ENCODE measurements around the gene PCDHB2.

DNA sequence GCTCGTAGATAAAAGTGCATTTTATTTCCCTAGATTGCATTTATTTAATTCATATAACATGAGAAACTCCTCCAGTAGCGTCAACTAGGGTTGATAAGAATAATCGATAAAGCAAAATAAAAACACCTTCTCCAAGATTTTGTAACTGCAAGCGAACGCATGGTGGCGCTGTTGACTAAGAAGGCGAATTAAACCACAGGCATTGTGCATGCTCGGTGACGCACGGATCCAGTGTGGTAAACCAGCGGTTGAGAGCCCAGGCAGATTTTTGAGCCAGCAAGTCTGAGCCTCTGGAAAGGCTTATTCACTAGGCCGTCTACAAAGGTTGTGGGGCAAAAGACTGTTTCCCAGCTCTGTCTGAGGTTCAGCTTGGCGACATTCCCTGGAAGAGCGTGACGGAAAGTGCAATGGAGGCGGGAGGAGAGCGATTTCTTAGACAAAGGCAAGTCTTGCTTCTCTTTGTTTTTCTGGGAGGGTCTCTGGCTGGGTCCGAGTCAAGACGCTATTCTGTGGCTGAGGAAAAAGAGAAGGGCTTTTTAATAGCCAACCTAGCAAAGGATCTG, 5.9 kb downstream of the PCDHB2 start, which contains the start of gene PCDHB3:
- TF ChIP-seq, protein P1, sequence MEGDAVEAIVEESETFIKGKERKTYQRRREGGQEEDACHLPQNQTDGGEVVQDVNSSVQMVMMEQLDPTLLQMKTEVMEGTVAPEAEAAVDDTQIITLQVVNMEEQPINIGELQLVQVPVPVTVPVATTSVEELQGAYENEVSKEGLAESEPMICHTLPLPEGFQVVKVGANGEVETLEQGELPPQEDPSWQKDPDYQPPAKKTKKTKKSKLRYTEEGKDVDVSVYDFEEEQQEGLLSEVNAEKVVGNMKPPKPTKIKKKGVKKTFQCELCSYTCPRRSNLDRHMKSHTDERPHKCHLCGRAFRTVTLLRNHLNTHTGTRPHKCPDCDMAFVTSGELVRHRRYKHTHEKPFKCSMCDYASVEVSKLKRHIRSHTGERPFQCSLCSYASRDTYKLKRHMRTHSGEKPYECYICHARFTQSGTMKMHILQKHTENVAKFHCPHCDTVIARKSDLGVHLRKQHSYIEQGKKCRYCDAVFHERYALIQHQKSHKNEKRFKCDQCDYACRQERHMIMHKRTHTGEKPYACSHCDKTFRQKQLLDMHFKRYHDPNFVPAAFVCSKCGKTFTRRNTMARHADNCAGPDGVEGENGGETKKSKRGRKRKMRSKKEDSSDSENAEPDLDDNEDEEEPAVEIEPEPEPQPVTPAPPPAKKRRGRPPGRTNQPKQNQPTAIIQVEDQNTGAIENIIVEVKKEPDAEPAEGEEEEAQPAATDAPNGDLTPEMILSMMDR (IDR thresholded peaks at IDR 0.05; ENCODE audit: borderline replicate concordance, extremely low read depth, low read length, poor library complexity, severe bottlenecking), result peak; percentile 41
- TF ChIP-seq EZH2 (IDR thresholded peaks at IDR 0.05; ENCODE audit: borderline replicate concordance, low read depth, low read length, severe bottlenecking), result no peak

All from DND-41 (cell line).